ENCODE results near the gene FOSL2.

GRCh38 chr2:28356095-28356911 is 36.4 kb upstream of the FOSL2 start:
- TF ChIP-seq POLR2AphosphoS5 (IDR thresholded peaks at IDR 0.05; ENCODE audit: low read depth) (no peak), EZH2 (IDR thresholded peaks at IDR 0.05; ENCODE audit: low read depth, unreplicated experiment) (no peak)
- TF ChIP-seq, protein P1, sequence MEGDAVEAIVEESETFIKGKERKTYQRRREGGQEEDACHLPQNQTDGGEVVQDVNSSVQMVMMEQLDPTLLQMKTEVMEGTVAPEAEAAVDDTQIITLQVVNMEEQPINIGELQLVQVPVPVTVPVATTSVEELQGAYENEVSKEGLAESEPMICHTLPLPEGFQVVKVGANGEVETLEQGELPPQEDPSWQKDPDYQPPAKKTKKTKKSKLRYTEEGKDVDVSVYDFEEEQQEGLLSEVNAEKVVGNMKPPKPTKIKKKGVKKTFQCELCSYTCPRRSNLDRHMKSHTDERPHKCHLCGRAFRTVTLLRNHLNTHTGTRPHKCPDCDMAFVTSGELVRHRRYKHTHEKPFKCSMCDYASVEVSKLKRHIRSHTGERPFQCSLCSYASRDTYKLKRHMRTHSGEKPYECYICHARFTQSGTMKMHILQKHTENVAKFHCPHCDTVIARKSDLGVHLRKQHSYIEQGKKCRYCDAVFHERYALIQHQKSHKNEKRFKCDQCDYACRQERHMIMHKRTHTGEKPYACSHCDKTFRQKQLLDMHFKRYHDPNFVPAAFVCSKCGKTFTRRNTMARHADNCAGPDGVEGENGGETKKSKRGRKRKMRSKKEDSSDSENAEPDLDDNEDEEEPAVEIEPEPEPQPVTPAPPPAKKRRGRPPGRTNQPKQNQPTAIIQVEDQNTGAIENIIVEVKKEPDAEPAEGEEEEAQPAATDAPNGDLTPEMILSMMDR (conservative IDR thresholded peaks at IDR 0.05; ENCODE audit: low read depth in 2 of 2): no peak
